NB4 (cell line): Measurements from ENCODE around the gene METRNL.

ENCODE experiments used
- CTCF ChIP-seq: IDR thresholded peaks from one replicate; pipeline ENCODE4 v1.5.1; 2012; ENCODE audit warnings: low read depth, low read length
- POLR2A ChIP-seq: IDR thresholded peaks from 2 replicates; pipeline ENCODE4 v1.6.1; 2011; ENCODE audit warnings: mild to moderate bottlenecking; ENCODE audit not compliant: insufficient read length; ENCODE audit errors: extremely low read depth

- TF ChIP-seq CTCF (no peak), POLR2A (no peak)
These were observed 30.6 kb downstream of the METRNL start for GRCh38 chr17:83109793-83110645.
